Measurements from ENCODE around the gene HOXA1.

- TF ChIP-seq EZH2 (optimal IDR thresholded peaks at IDR 0.05; ENCODE audit: low read depth, low read length) (no peak), CTCF (IDR thresholded peaks at IDR 0.05; ENCODE audit: low read length) (no peak), EZH2phosphoT487 (IDR thresholded peaks at IDR 0.05; ENCODE audit: low read length) (no peak)
These were observed 2.1 kb upstream of the HOXA1 start for GRCh38 chr7:27097686-27098577.
